OCI-LY3 (cell line): ENCODE data around the gene GNAL.

Source experiments
- CTCF ChIP-seq: fragments of 200-600, 300-600 bp; sonication (generic); IDR thresholded peaks from 2 replicates; pipeline ENCODE4 v1.5.1; 2014; ENCODE audit warnings: antibody characterized with exemption, low read length, low read depth
- EZH2phosphoT487 ChIP-seq: fragments of 200-600 bp; shearing (Covaris generic); IDR thresholded peaks from 2 replicates; pipeline ENCODE4 v1.6.1; 2018; ENCODE audit warnings: antibody characterized with exemption, mixed run types, low read depth

DNA sequence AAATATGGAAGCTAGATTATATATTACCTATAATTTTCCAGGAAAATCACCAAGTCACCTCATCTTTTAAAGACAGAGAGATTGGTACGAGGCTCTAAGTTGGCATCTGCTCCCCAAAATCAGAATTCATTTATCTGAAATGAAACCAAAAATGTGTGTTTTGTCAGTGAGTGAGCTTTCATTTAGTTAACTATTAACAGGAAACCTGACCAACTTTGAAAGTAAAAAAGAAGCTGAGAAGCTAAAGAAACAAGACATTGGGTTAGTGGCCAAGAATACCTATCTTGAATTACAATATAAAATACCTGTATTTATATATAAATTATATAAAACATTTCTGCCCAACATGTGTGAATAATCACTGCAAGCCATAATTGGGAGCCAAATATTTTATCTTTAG lies 217.1 kb downstream of the GNAL start:
- TF ChIP-seq CTCF (no peak), EZH2phosphoT487 (no peak)
